Measurements from ENCODE around the gene TRPM5.

The TRPM5 gene

DNA sequence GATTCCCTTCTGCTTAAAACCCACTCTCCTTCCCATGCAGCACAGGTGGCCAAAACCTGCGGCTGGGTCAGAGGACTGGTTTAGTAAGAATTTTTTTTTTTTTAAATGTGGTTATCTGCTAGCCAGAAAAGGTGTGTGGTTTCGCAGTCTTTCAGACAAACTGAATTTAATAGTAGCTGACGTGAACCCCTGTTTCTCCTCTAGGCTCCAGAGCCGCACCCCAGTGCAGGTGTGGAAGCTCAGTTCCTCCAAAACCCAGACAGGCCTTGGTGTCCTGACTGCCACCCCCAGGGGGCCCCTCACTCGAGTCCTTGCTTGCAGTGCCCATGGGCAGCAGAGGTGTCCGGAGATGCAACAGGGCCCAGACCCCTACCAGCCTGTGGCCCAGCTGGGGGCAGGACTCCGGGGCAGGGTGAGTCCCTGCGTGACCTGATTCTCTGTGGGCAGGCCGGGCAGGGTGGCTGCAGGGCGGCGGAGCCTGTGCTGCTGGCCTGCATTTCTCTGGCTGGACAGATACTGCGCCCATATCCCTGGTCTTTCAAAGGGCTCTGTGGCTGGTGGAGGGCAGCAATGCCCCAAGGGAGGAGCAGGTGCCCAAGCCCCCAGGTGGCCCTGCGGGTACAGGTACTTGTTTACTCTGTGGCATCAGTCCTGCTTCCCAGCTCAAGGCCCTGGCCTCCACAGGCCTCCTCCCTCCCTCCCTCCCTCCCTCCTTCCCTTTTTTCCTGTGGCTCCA lies 15.7 kb upstream of the TRPM5 start:
- H3K4me2 ChIP-seq (ENCODE audit: low read depth, low read length) = peak overlapping the region; percentile 97
- H2AFZ ChIP-seq (ENCODE audit: low read length) = peak overlapping the region; percentile 25; the same call in 1 of the 2 replicates

DNA sequence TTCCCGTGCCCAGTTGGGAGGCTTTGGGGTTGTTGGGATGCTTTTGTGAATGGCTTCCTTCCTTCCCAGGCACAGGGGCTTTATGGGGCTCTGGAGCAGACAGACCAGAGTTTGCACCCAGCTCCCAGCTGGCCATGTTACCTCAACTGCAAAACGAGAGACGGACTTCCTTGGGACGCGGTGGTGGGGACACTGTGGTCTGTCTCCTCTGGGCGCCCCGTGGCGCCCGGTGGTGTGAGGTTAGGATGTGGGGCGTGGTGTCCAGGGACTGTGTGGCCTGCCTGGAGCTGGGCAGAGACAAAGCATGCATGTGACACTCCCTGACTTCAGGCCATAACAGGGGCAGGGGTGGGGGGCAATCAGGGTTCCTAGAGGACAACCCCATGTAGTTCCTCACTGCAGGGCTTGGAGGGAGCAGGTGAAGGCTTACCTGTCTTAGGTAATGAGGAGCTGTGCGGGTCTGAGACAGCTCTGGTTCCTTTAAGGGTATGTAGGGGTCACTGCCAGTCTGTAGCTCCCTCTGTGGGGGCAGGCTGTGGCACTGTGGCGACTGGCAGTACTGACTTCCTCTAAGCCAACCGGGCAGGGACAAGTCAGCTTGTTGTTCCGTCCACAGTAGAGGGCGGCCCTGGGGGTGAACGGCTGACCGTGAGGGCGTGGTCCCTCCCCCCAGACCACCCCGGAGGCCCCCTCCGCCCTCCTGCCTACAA lies 14.9 kb upstream of the TRPM5 start:
- Histone ChIP-seq H3K4me2 (ENCODE audit: low read depth, low read length) (peak overlapping the region; percentile 97), H3K9me2 (replicated peaks; ENCODE audit: insufficient read depth, low read length) (no peaks in the 10 kb centered on the region), H3K27me3 (replicated peaks; ENCODE audit: insufficient read depth, low read length) (no peaks in the 10 kb centered on the region), H3K4me1 (ENCODE audit: low read length) (peaks cover 38% of the 10 kb centered on the region), H4K20me1 (ENCODE audit: insufficient read depth, low read length) (no peaks in the 10 kb centered on the region), H3K9ac (ENCODE audit: low read length) (peak overlapping the region; percentile 89), H3K4me3 (ENCODE audit: low read length) (peak overlapping the region; percentile 39), H3K79me2 (ENCODE audit: low read length) (peaks cover 43% of the 10 kb centered on the region), H2AFZ (ENCODE audit: low read length) (peak overlapping the region; percentile 50), H3K9me3 (replicated peaks; ENCODE audit: insufficient read depth, low read length) (no peaks in the 10 kb centered on the region), H3K27ac (ENCODE audit: low read length) (peak overlapping the region; percentile 100), H3K36me3 (replicated peaks; ENCODE audit: insufficient read depth, low read length) (no peaks in the 10 kb centered on the region), H3F3A (ENCODE audit: insufficient read depth, low read length) (peaks cover 30% of the 10 kb centered on the region)
- DNase-seq = peak; percentile 67
- TF ChIP-seq EZH2phosphoT487 (IDR thresholded peaks at IDR 0.05; ENCODE audit: low read length) = no peak
- TF ChIP-seq EZH2 (optimal IDR thresholded peaks at IDR 0.05; ENCODE audit: low read depth, low read length) = no peak
- TF ChIP-seq, protein P1, sequence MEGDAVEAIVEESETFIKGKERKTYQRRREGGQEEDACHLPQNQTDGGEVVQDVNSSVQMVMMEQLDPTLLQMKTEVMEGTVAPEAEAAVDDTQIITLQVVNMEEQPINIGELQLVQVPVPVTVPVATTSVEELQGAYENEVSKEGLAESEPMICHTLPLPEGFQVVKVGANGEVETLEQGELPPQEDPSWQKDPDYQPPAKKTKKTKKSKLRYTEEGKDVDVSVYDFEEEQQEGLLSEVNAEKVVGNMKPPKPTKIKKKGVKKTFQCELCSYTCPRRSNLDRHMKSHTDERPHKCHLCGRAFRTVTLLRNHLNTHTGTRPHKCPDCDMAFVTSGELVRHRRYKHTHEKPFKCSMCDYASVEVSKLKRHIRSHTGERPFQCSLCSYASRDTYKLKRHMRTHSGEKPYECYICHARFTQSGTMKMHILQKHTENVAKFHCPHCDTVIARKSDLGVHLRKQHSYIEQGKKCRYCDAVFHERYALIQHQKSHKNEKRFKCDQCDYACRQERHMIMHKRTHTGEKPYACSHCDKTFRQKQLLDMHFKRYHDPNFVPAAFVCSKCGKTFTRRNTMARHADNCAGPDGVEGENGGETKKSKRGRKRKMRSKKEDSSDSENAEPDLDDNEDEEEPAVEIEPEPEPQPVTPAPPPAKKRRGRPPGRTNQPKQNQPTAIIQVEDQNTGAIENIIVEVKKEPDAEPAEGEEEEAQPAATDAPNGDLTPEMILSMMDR (IDR thresholded peaks at IDR 0.05; ENCODE audit: low read length) = no peak; the same call in 1 of the 2 replicates

More for the DNA sequence above, 15.7 kb upstream of the TRPM5 start:
- Histone ChIP-seq H3K27ac (ENCODE audit: low read length) (peak overlapping the region; percentile 100), H3F3A (ENCODE audit: insufficient read depth, low read length) (peaks cover 30% of the 10 kb centered on the region), H4K20me1 (ENCODE audit: insufficient read depth, low read length) (no peaks in the 10 kb centered on the region), H3K4me3 (ENCODE audit: low read length) (peak overlapping the region; percentile 55), H3K9me3 (replicated peaks; ENCODE audit: insufficient read depth, low read length) (no peaks in the 10 kb centered on the region), H3K9ac (ENCODE audit: low read length) (peak overlapping the region; percentile 89), H3K4me1 (ENCODE audit: low read length) (peaks cover 38% of the 10 kb centered on the region), H3K27me3 (replicated peaks; ENCODE audit: insufficient read depth, low read length) (no peaks in the 10 kb centered on the region), H3K9me2 (replicated peaks; ENCODE audit: insufficient read depth, low read length) (no peaks in the 10 kb centered on the region), H3K79me2 (ENCODE audit: low read length) (peaks cover 46% of the 10 kb centered on the region), H3K36me3 (replicated peaks; ENCODE audit: insufficient read depth, low read length) (no peaks in the 10 kb centered on the region)
- peak; percentile 95 for DNase-seq
- no peak for TF ChIP-seq EZH2phosphoT487 (IDR thresholded peaks at IDR 0.05; ENCODE audit: low read length)
- no peak for TF ChIP-seq EZH2 (optimal IDR thresholded peaks at IDR 0.05; ENCODE audit: low read depth, low read length)
- TF ChIP-seq, protein P1 (IDR thresholded peaks at IDR 0.05; ENCODE audit: low read length) = peak; percentile 69

DNA sequence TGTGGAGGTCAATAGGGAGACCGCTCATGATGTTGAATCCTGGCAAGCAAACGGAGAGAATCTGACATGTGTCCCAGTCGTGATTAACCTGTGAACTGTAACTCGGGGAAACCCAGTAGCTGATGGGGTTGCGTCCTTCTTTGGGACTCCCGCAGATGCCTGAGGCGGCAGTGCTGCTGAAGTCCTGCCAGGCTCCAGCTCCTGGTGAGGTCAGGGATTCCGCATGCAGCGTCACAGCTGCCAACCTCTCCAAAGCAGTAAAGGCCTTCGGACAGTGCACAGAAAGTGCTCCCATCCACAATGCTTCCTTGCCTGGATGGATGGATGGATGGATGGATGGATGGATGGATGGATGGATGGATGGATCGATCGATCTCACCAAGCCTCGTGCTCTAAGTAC lies 14.0 kb upstream of the TRPM5 start:
- H2AFZ ChIP-seq (ENCODE audit: low read length) = no peak overlapping the region
- TF ChIP-seq EZH2 (optimal IDR thresholded peaks at IDR 0.05; ENCODE audit: low read depth, low read length) (no peak), EZH2phosphoT487 (IDR thresholded peaks at IDR 0.05; ENCODE audit: low read length) (no peak)
- TF ChIP-seq, protein P1 (IDR thresholded peaks at IDR 0.05; ENCODE audit: low read length) = no peak
- peak overlapping the region; percentile 97; the same call in 1 of the 2 replicates for H3K4me2 ChIP-seq (ENCODE audit: low read depth, low read length)
- no peaks in the 10 kb centered on the region for H4K20me1 ChIP-seq (ENCODE audit: insufficient read depth, low read length)
- H3K27me3 ChIP-seq (replicated peaks; ENCODE audit: insufficient read depth, low read length) = no peaks in the 10 kb centered on the region
- peaks cover 38% of the 10 kb centered on the region for H3K4me1 ChIP-seq (ENCODE audit: low read length)
- peaks cover 35% of the 10 kb centered on the region for H3K79me2 ChIP-seq (ENCODE audit: low read length)
- no peaks in the 10 kb centered on the region for H3K9me2 ChIP-seq (replicated peaks; ENCODE audit: insufficient read depth, low read length)
- no peak overlapping the region for H3K4me3 ChIP-seq (ENCODE audit: low read length)
- H3F3A ChIP-seq (ENCODE audit: insufficient read depth, low read length) = peaks cover 30% of the 10 kb centered on the region
- no peak for DNase-seq
- H3K27ac ChIP-seq (ENCODE audit: low read length) = peak overlapping the region; percentile 100; the same call in 1 of the 2 replicates
- H3K36me3 ChIP-seq (replicated peaks; ENCODE audit: insufficient read depth, low read length) = no peaks in the 10 kb centered on the region
- no peaks in the 10 kb centered on the region for H3K9me3 ChIP-seq (replicated peaks; ENCODE audit: insufficient read depth, low read length)
- H3K9ac ChIP-seq (ENCODE audit: low read length) = no peak overlapping the region

Measured in MM.1S (cell line).